HCT116 (cell line): ENCODE measurements around the gene SPTY2D1. TPM values are rescaled to one million over a fixed set of nuclear protein-coding genes. Genes with fewer than 3 reads are reported as not detected.

Experiments
- ATAC-seq: fragments of 200-7000 bp; cut with Tn5 transposase; 2 replicates; pipeline ENCODE4 v1.9.1; 2020; ENCODE audit warnings: mild to moderate bottlenecking, moderate library complexity
- BruUV-seq: library from RNA; stranded (reverse); fragments of 400-500 nt; replicated peaks from 2 replicates; lab custom pipeline; 2021; lab: Mats Ljungman, UMichigan
- CTCF ChIA-PET: fragments of 300-600 bp; sonication (Branson Sonifier 250); formaldehyde crosslinking; loops from one replicate; lab custom pipeline; 2021; ENCODE audit warnings: antibody characterized with exemption; lab: Charles Lee
- POLR2A ChIA-PET: fragments of 300-600, 350-600 bp; sonication (Branson Sonifier 250); formaldehyde crosslinking; loops from one replicate; lab custom pipeline; 2021; ENCODE audit warnings: antibody characterized with exemption; lab: Charles Lee
- RAD21 ChIA-PET, 2 experiments: fragments of 300-600 bp; sonication (Branson Sonifier 250); formaldehyde crosslinking; loops; one replicate each; lab custom pipeline; 2023; ENCODE audit warnings: low total read pairs in 2 of 2; ENCODE audit not compliant: uncharacterized antibody in 2 of 2, unreplicated experiment in 2 of 2, low non-redundant PET in 1 of 2; lab: Charles Lee
- DNase-seq: peaks from one replicate; pipeline ENCODE4 v3.0.0-alpha.2; 2010; ENCODE audit warnings: low read depth, low spot score
- H2AFZ ChIP-seq: fragments of 200-600 bp; shearing (Covaris generic), sonication (generic); 2 replicates; pipeline ENCODE4 v1.6.1; 2017; ENCODE audit warnings: low read depth, mixed run types, mixed read lengths, antibody characterized with exemption, low read length; ENCODE audit not compliant: poor library complexity, severe bottlenecking
- H3K27ac ChIP-seq: 2 replicates; pipeline ENCODE4 v1.5.1; 2012; ENCODE audit warnings: low read depth, low read length
- H3K27me3 ChIP-seq: fragments of 200-600 bp; sonication (generic); 2 replicates; pipeline ENCODE4 v1.6.1; 2016; ENCODE audit warnings: mixed run types, low read length, mixed read lengths; ENCODE audit not compliant: insufficient read depth
- H3K36me3 ChIP-seq, 2 experiments: fragments of 200-500 bp in 1 of 2; fragments of 200-600 bp in 1 of 2; sonication (Bioruptor generic) in 1 of 2; sonication (generic) in 1 of 2; 2 replicates each; pipeline versions ENCODE4 v1.5.1 to v1.6.1; 2014 to 2016; ENCODE audit warnings: low read length in 2 of 2, inconsistent platforms in 1 of 2, mixed read lengths in 1 of 2, mixed run types in 1 of 2; ENCODE audit not compliant: insufficient read depth in 2 of 2, control insufficient read depth in 1 of 2
- H3K4me1 ChIP-seq, 2 experiments: fragments of 200-600 bp in 1 of 2; sonication (generic) in 1 of 2; 2 replicates each; pipeline versions ENCODE4 v1.5.1 to v1.6.1; 2012 to 2017; ENCODE audit warnings: low read length in 2 of 2, inconsistent platforms in 1 of 2, mild to moderate bottlenecking in 1 of 2, mixed read lengths in 1 of 2, mixed run types in 1 of 2, moderate library complexity in 1 of 2; ENCODE audit not compliant: insufficient read depth in 2 of 2, control insufficient read depth in 1 of 2
- H3K4me2 ChIP-seq: fragments of 200-600 bp; sonication (generic); 2 replicates; pipeline ENCODE4 v1.6.1; 2017; ENCODE audit warnings: mixed run types, low read length, mixed read lengths
- H3K4me3 ChIP-seq, 2 experiments: fragments of 200-600 bp in 1 of 2; sonication (generic) in 1 of 2; replicated peaks in 1 of 2; 2 replicates each; pipeline ENCODE4 v1.5.1; 2011 to 2016; ENCODE audit warnings: low read length in 2 of 2, control low read depth in 1 of 2, low read depth in 1 of 2, mild to moderate bottlenecking in 1 of 2, mixed read lengths in 1 of 2, mixed run types in 1 of 2
- H3K79me2 ChIP-seq: fragments of 200-600 bp; sonication (generic); 2 replicates; pipeline ENCODE4 v1.6.1; 2017; ENCODE audit warnings: mild to moderate bottlenecking, mixed run types, low read length, moderate library complexity, mixed read lengths; ENCODE audit not compliant: insufficient read depth
- H3K9ac ChIP-seq: fragments of 200-600 bp; sonication (generic); 2 replicates; pipeline ENCODE4 v1.6.1; 2016; ENCODE audit warnings: low read length, mixed read lengths
- H3K9me2 ChIP-seq: fragments of 200-600 bp; sonication (generic), shearing (Covaris generic); 2 replicates; pipeline ENCODE4 v1.6.1; 2017; ENCODE audit warnings: mixed run types, mild to moderate bottlenecking, moderate library complexity; ENCODE audit not compliant: insufficient read depth
- H3K9me3 ChIP-seq, 2 experiments: fragments of 200-500 bp in 1 of 2; fragments of 200-600 bp in 1 of 2; sonication (Bioruptor generic) in 1 of 2; sonication (generic) in 1 of 2; 2 replicates each; pipeline ENCODE4 v1.6.1; 2014 to 2017; ENCODE audit warnings: low read length in 2 of 2, mixed read lengths in 2 of 2, inconsistent platforms in 1 of 2, low read depth in 1 of 2, mild to moderate bottlenecking in 1 of 2, mixed run types in 1 of 2, moderate library complexity in 1 of 2; ENCODE audit not compliant: control insufficient read depth in 1 of 2, insufficient read depth in 1 of 2
- H4K20me1 ChIP-seq: fragments of 200-600 bp; sonication (generic), shearing (Covaris generic); 2 replicates; pipeline ENCODE4 v1.6.1; 2017; ENCODE audit warnings: mixed run types, mild to moderate bottlenecking, moderate library complexity; ENCODE audit not compliant: insufficient read depth
- CBX3 ChIP-seq: IDR thresholded peaks from 2 replicates; pipeline ENCODE4 v1.6.1; 2012; ENCODE audit warnings: low read depth
- POLR2A ChIP-seq: IDR thresholded peaks from 2 replicates; pipeline ENCODE4 v1.7.0; 2011; ENCODE audit warnings: borderline replicate concordance; ENCODE audit not compliant: insufficient read depth, insufficient read length; ENCODE audit errors: extremely low read depth
- TCF7L2 ChIP-seq: IDR thresholded peaks from 2 replicates; pipeline ENCODE4 v1.7.0; 2011; ENCODE audit warnings: borderline replicate concordance, inconsistent platforms; ENCODE audit not compliant: insufficient read depth, insufficient read length; ENCODE audit errors: extremely low read depth
- ZBTB33 ChIP-seq: IDR thresholded peaks from 2 replicates; pipeline ENCODE4 v1.6.1; 2011; ENCODE audit warnings: mild to moderate bottlenecking, low read length, moderate library complexity; ENCODE audit not compliant: insufficient replicate concordance; ENCODE audit errors: extremely low read depth
- intact Hi-C: fragments of 100-400 bp; cut with micrococcal nuclease; formaldehyde crosslinking; loops from 2 replicates; pipeline ENCODE4 v1.10.0; 2022
- total RNA-seq: library from RNA; stranded (reverse); gene quantifications from one replicate; pipeline ENCODE4 v1.2.1, GENCODE V29; 2021; ENCODE audit not compliant: unreplicated experiment
- TF ChIP-seq, protein P1 (sequence below): IDR thresholded peaks from 2 replicates; pipeline ENCODE4 v1.6.1; 2012

Gene SPTY2D1
- total RNA-seq, 1 experiment from 2014 or later: 19.7 TPM

GRCh38 chr11:18599739-18600230, 34.4 kb downstream of the SPTY2D1 start, which contains the start of gene MISFA:
MISFA (plus strand) TSS chr11:18599789; CDS start chr11:18599929, 140 bp downstream.
- CTCF ChIA-PET: no interaction called here
- TF ChIP-seq CBX3: no peak
- TF ChIP-seq, protein P1, sequence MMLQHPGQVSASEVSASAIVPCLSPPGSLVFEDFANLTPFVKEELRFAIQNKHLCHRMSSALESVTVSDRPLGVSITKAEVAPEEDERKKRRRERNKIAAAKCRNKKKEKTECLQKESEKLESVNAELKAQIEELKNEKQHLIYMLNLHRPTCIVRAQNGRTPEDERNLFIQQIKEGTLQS: no peak
- no peak for TF ChIP-seq POLR2A
- TF ChIP-seq TCF7L2: no peak
- no peak for TF ChIP-seq ZBTB33
- H3K9me2 ChIP-seq: no peaks in the 10 kb centered on the region

More at GRCh38 chr11:18599739-18600230, 34.4 kb downstream of the SPTY2D1 start, which contains the start of gene MISFA:
- Histone ChIP-seq H4K20me1 (no peaks in the 10 kb centered on the region), H3K4me1 (no peaks in the 10 kb centered on the region), H3K27ac (no peak within 1 kb of the TSS), H3K79me2 (peaks cover 5% of the 10 kb centered on the region; the same call in 1 of the 2 replicates), H3K9me3 (no peaks in the 10 kb centered on the region), H3K36me3 (peaks cover 0 to 11% of the 10 kb centered on the region in 2 experiments; a peak in 1 of 4 replicates), H3K9ac (no peak within 1 kb of the TSS), H3K4me3 (no peak within 1 kb of the TSS), H3K27me3 (no peaks in the 10 kb centered on the region), H2AFZ (no peak within 1 kb of the TSS), H3K4me2 (no peak within 1 kb of the TSS)
- BruUV-seq: no TSS peak
- ATAC-seq: no peak
- POLR2A ChIA-PET: no interaction called here
- RAD21 ChIA-PET: no interaction called here
- intact Hi-C loops: no loop called here
- no peak for DNase-seq
